HepG2 (cell line): ENCODE measurements around the gene RAP1GAP2. TPM values are rescaled to one million over a fixed set of nuclear protein-coding genes. Genes with fewer than 3 reads are reported as not detected.

Source experiments
- ATAC-seq: fragments of 200-7000 bp; cut with Tn5 transposase; 3 replicates; pipeline ENCODE4 v1.9.1; 2020; ENCODE audit warnings: mild to moderate bottlenecking, moderate library complexity
- BruUV-seq: library from RNA; stranded (reverse); fragments of 400-500 nt; replicated peaks from 2 replicates; lab custom pipeline; 2021; lab: Mats Ljungman, UMichigan
- CTCF ChIA-PET: fragments of 300-600 bp; formaldehyde crosslinking; extraction: SDS; loops from one replicate; lab custom pipeline; 2021; ENCODE audit warnings: low total read pairs, inconsistent platforms, low intra/inter-chr PET ratio; lab: Yijun Ruan, JAX
- POLR2A ChIA-PET: fragments of 350-600 bp; sonication (Branson Sonifier 250); formaldehyde crosslinking; loops from one replicate; lab custom pipeline; 2020; ENCODE audit warnings: antibody characterized with exemption, inconsistent platforms; lab: Yijun Ruan, JAX
- DNase-seq: peaks from one replicate; pipeline ENCODE4 v3.0.0-alpha.2; 2015; ENCODE audit warnings: low spot score
- FAIRE-seq: peaks from 3 replicates; lab custom pipeline; 2011; peaks lifted over from hg19 to GRCh38; lab: Jason Lieb, UNC
- H2AFZ ChIP-seq: one replicate; pipeline ENCODE4 v1.6.1; 2011; ENCODE audit warnings: low read length, inconsistent platforms
- H3K27ac ChIP-seq: fragments of 300-600 bp; 3 replicates; pipeline ENCODE4 v1.8.0; 2011; ENCODE audit warnings: mixed run types, mild to moderate bottlenecking, mixed read lengths, low read length, inconsistent platforms; ENCODE audit not compliant: insufficient read depth; ENCODE audit errors: extremely low read length
- H3K27me3 ChIP-seq, 2 experiments: fragments of 200-600 bp in 1 of 2; 2 replicates in 1 of 2; 3 replicates in 1 of 2; pipeline versions ENCODE4 v1.6.0 to v1.8.0; 2011; ENCODE audit warnings: low read length in 2 of 2, mild to moderate bottlenecking in 2 of 2, moderate library complexity in 2 of 2, inconsistent platforms in 1 of 2; ENCODE audit not compliant: insufficient read depth in 2 of 2, control insufficient read depth in 1 of 2
- H3K36me3 ChIP-seq, 2 experiments: fragments of 200-600 bp in 1 of 2; replicated peaks in 1 of 2; 2 replicates in 1 of 2; 3 replicates in 1 of 2; pipeline versions ENCODE4 v1.5.1 to v1.8.0; 2011; ENCODE audit warnings: low read length in 2 of 2, inconsistent platforms in 1 of 2; ENCODE audit not compliant: insufficient read depth in 2 of 2, control insufficient read depth in 1 of 2
- H3K4me1 ChIP-seq: 2 replicates; pipeline ENCODE4 v1.5.1; 2012; ENCODE audit warnings: low read length, inconsistent platforms; ENCODE audit not compliant: insufficient read depth
- H3K4me2 ChIP-seq: 2 replicates; pipeline ENCODE4 v1.6.0; 2011; ENCODE audit warnings: low read depth, low read length, inconsistent platforms
- H3K4me3 ChIP-seq, 3 experiments: fragments of 200-600 bp in 1 of 3; sonication (generic), shearing (Covaris generic) in 1 of 3; replicated peaks in 1 of 3; 2 replicates each; pipeline ENCODE4 v1.5.1; 2011 to 2016; ENCODE audit warnings: low read length in 3 of 3, inconsistent platforms in 2 of 3, low read depth in 2 of 3, mild to moderate bottlenecking in 2 of 3, control low read depth in 1 of 3, mixed read lengths in 1 of 3; ENCODE audit not compliant: insufficient read depth in 1 of 3
- H3K79me2 ChIP-seq: one replicate; pipeline ENCODE4 v1.6.1; 2011; ENCODE audit warnings: low read length, inconsistent platforms; ENCODE audit not compliant: insufficient read depth
- H3K9ac ChIP-seq: 2 replicates; pipeline ENCODE4 v1.6.0; 2011; ENCODE audit warnings: mild to moderate bottlenecking, low read depth, low read length, inconsistent platforms; ENCODE audit not compliant: insufficient read depth
- H3K9me3 ChIP-seq: 2 replicates; pipeline ENCODE4 v1.5.1; 2012; ENCODE audit warnings: mild to moderate bottlenecking, low read length
- H4K20me1 ChIP-seq: 2 replicates; pipeline ENCODE4 v1.6.0; 2011; ENCODE audit warnings: inconsistent platforms, mild to moderate bottlenecking, low read length, moderate library complexity; ENCODE audit not compliant: insufficient read depth
- ARID3A ChIP-seq: IDR thresholded peaks from 2 replicates; pipeline ENCODE4 v1.6.1; 2012; ENCODE audit warnings: low read depth, low read length, improper control_type of control experiment
- MXD1 ChIP-seq: sonication (generic); formaldehyde crosslinking; IDR thresholded peaks from 2 replicates; pipeline ENCODE4 v1.4.0; 2020; ENCODE audit warnings: mild to moderate bottlenecking, missing genetic modification reagents
- NCOA1 ChIP-seq: sonication (generic); formaldehyde crosslinking; IDR thresholded peaks from 2 replicates; pipeline ENCODE4 v1.9.0; 2021; ENCODE audit warnings: missing genetic modification reagents
- NCOA2 ChIP-seq: sonication (generic); formaldehyde crosslinking; IDR thresholded peaks from 2 replicates; pipeline ENCODE4 v1.8.0; 2022; ENCODE audit warnings: inconsistent platforms
- SCMH1 ChIP-seq: sonication (generic); formaldehyde crosslinking; IDR thresholded peaks from 2 replicates; pipeline ENCODE4 v1.9.0; 2021; ENCODE audit warnings: missing genetic modification reagents, mild to moderate bottlenecking, borderline replicate concordance
- SMAD9 ChIP-seq: sonication (generic); formaldehyde crosslinking; IDR thresholded peaks from 2 replicates; pipeline ENCODE4 v1.5.1; 2020; ENCODE audit warnings: mild to moderate bottlenecking, missing genetic modification reagents
- THRA ChIP-seq: sonication (generic); formaldehyde crosslinking; IDR thresholded peaks from 2 replicates; pipeline ENCODE4 v1.4.0; 2020; ENCODE audit warnings: missing genetic modification reagents, borderline replicate concordance
- ZFP1 ChIP-seq: IDR thresholded peaks from 2 replicates; pipeline ENCODE4 v1.6.1; 2016
- ZNF138 ChIP-seq: sonication (generic); formaldehyde crosslinking; IDR thresholded peaks from 2 replicates; pipeline ENCODE4 v1.5.0; 2020; ENCODE audit warnings: mild to moderate bottlenecking, low read depth, missing genetic modification reagents
- ZNF24 ChIP-seq: fragments of 450-650 bp; IDR thresholded peaks from 2 replicates; pipeline ENCODE4 v1.6.1; 2017; ENCODE audit warnings: antibody characterized with exemption, mild to moderate bottlenecking
- ZNF292 ChIP-seq: sonication (generic); formaldehyde crosslinking; IDR thresholded peaks from 2 replicates; pipeline ENCODE4 v1.8.1; 2022; ENCODE audit warnings: mild to moderate bottlenecking, low read depth, missing genetic modification reagents, borderline replicate concordance
- ZNF3 ChIP-seq: IDR thresholded peaks from 2 replicates; pipeline ENCODE4 v1.7.0; 2017; ENCODE audit warnings: inconsistent platforms
- ZNF333 ChIP-seq: sonication (generic); formaldehyde crosslinking; IDR thresholded peaks from 2 replicates; pipeline ENCODE4 v1.4.0; 2020; ENCODE audit warnings: mild to moderate bottlenecking, missing genetic modification reagents, borderline replicate concordance
- ZNF709 ChIP-seq: sonication (generic); formaldehyde crosslinking; IDR thresholded peaks from 2 replicates; pipeline ENCODE4 v1.5.0; 2020; ENCODE audit warnings: mild to moderate bottlenecking, missing genetic modification reagents
- ZNF737 ChIP-seq: sonication (generic); formaldehyde crosslinking; IDR thresholded peaks from 2 replicates; pipeline ENCODE4 v1.5.0; 2020; ENCODE audit warnings: missing genetic modification reagents, mild to moderate bottlenecking, borderline replicate concordance
- ZNF747 ChIP-seq: sonication (generic); formaldehyde crosslinking; IDR thresholded peaks from 2 replicates; pipeline ENCODE4 v1.8.1; 2023; ENCODE audit warnings: missing genetic modification reagents, mild to moderate bottlenecking, borderline replicate concordance
- ZNF772 ChIP-seq: sonication (generic); formaldehyde crosslinking; IDR thresholded peaks from 2 replicates; pipeline ENCODE4 v1.5.0; 2020; ENCODE audit warnings: mild to moderate bottlenecking, missing genetic modification reagents
- WGBS: methylation state at CpG from one replicate; pipeline ENCODE4 v1.1.6; 2017; ENCODE audit warnings: low lambda C conversion rate; 5-methylcytosine and 5-hydroxymethylcytosine counted together
- in situ Hi-C: cut with HindIII; loops from 2 replicates; pipeline ENCODE4 v1.10.0; 2017; ENCODE audit warnings: low pct_unique_long_range_greater_than_20kb; ENCODE audit not compliant: extremely low pct_ligation_motif_present
- intact Hi-C: fragments of 100-400 bp; cut with micrococcal nuclease; formaldehyde crosslinking; loops from one replicate; pipeline ENCODE4 v1.10.0; 2022; ENCODE audit not compliant: unreplicated experiment
- polyA plus RNA-seq, 8 experiments: library from polyadenylated mRNA; depleted of rRNA in 3 of 8; stranded (reverse) in 7 of 8; unstranded in 1 of 8; fragments of >200 nt; fragmentation: Illumina TruSeq in 4 of 8; extraction: Trizol in 4 of 8; gene quantifications; 2 replicates each; pipeline versions ENCODE4 v1.2.1 to v1.2.3, GENCODE V29; 2011 to 2016; ENCODE audit warnings: low read depth in 4 of 8, missing spikeins in 1 of 8, mixed read lengths in 1 of 8; ENCODE audit not compliant: insufficient read depth in 1 of 8
- total RNA-seq, 5 experiments: library from RNA; depleted of rRNA; stranded (reverse); fragments of >200 nt; fragmentation: Illumina TruSeq; extraction: Trizol; gene quantifications; 2 replicates each; pipeline ENCODE4 v1.2.3, GENCODE V29; 2016; ENCODE audit warnings: low read depth in 1 of 5

RAP1GAP2 gene
- total and polyA plus RNA-seq, 2 of the 13 experiments (the other 11 are each of a cell fraction or from before 2014, with no cell fraction given) = 10.9 to 12.0 TPM

GRCh38 chr17:2911755-2912111, 115.5 kb downstream of the RAP1GAP2 start:
- no peaks in the 10 kb centered on the region for H3K9me3 ChIP-seq
- no peaks in the 10 kb centered on the region for H3K79me2 ChIP-seq
- no peak overlapping the region for H2AFZ ChIP-seq
- whole genome bisulfite sequencing = 73% methylated on average over 4 of the region's 10 CpGs
- CTCF ChIA-PET = no interaction called here
- POLR2A ChIA-PET = no interaction called here
- TF ChIP-seq ZNF138 (CRISPR knock-in tag) (no peak), ZNF747 (CRISPR knock-in tag) (no peak), MXD1 (CRISPR knock-in tag) (no peak), ZNF772 (no peak), NCOA1 (CRISPR knock-in tag) (no peak), ZNF292 (CRISPR knock-in tag) (no peak), ZNF333 (CRISPR knock-in tag) (no peak), ZNF3 (CRISPR knock-in tag) (no peak), ZNF737 (no peak), NCOA2 (CRISPR knock-in tag) (no peak)
- TF ChIP-seq, all 625 proteins: peak for 0
- Histone ChIP-seq H3K36me3 (no peaks in the 10 kb centered on the region), H3K9ac (no peak overlapping the region), H3K27ac (no peak overlapping the region), H3K4me2 (no peak overlapping the region), H3K4me1 (no peaks in the 10 kb centered on the region), H3K4me3 (no peak overlapping the region), H3K27me3 (no peaks in the 10 kb centered on the region), H4K20me1 (no peaks in the 10 kb centered on the region)
- in situ Hi-C loops (no loop called here), intact Hi-C loops (no loop called here)
- ATAC-seq = no peak
- FAIRE-seq = no peak
- BruUV-seq = no TSS peak
- no peak for DNase-seq

- Histone ChIP-seq H3K9ac (no peak overlapping the region), H3K27me3 (no peaks in the 10 kb centered on the region), H2AFZ (no peak overlapping the region), H3K4me3 (no peak overlapping the region), H4K20me1 (no peaks in the 10 kb centered on the region), H3K27ac (no peak overlapping the region), H3K4me2 (no peak overlapping the region), H3K36me3 (no peaks in the 10 kb centered on the region), H3K9me3 (no peaks in the 10 kb centered on the region), H3K4me1 (no peaks in the 10 kb centered on the region), H3K79me2 (no peaks in the 10 kb centered on the region)
- intact Hi-C loops = no loop called here
- FAIRE-seq (no peak), DNase-seq (no peak), ATAC-seq (no peak)
- TF ChIP-seq ZNF24 (no peak), THRA (CRISPR knock-in tag) (no peak), ZFP1 (CRISPR knock-in tag) (no peak), SCMH1 (no peak), SMAD9 (no peak), ZNF709 (CRISPR knock-in tag) (no peak), ARID3A (no peak)
- BruUV-seq = no TSS peak
- in situ Hi-C loops = no loop called here
- ChIA-PET POLR2A (no interaction called here), CTCF (no interaction called here)
Measured at GRCh38 chr17:2912754-2913153, 116.5 kb downstream of the RAP1GAP2 start.
